ENCODE results near the gene BTG4.

BTG4 gene

GRCh38 chr11:111452817-111453552 is 59.2 kb downstream of the BTG4 start:
- no peak for DNase-seq

DNA sequence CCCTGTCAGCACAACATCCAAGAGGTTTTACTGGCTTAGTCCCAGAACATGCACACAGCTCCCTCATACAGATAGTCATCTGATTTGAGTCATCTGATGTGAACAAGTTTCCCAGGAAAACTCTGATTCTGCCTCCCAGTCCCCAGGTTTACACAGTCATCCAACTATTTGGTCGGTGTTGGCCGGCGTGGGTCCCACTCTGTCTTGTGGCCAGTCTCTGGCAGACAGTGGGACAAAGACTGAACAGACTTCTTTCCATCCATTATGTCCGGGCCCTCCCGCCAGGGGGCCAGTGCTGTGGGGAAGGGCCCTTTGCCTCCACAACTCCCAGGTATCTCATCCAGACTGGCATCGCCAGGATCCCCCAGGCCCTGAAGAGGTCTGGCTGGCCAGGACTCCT is 60.0 kb downstream of the BTG4 start:
- DNase-seq = no peak

- no peak for DNase-seq
These were observed 61.5 kb downstream of the BTG4 start for GRCh38 chr11:111450480-111451320.

DNA sequence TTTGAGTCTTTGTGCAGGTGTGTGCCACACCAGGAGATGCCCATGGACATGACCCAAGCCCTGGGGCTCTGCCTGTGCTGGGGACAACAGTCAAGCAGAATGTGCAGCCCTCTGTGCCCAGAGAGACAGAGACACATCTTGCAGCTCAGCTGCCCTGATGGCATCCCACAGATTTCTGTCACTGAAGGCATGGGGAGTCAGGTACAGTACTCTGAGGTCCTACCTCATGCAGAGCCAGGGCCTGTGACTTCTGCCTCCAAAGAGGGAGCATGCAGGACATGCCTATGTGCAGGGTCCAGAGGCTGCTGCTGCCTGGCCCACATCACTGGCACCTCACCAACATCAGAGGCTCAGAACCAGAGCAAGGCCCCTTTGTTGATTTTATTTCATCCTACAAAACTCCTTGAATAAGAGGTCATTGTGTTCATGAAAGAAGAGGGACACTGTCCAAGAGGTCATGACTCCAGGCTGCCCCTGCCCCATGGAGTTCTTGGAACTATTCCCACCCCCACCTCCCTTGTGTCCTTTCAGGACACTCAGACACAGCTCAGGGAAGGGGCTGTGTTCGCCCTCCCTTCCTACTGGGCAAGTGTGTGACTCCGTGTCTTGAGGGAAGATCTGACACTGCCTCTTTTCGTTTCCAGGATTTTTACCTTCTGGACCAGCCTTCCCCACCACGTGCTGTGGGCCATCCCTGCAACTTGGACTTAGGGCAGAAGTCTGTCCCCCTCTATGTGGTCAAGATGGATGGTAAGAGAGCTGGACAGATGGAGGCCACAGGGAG is 62.3 kb downstream of the BTG4 start:
- DNase-seq = no peak

GRCh38 chr11:111448831-111449557 is 63.2 kb downstream of the BTG4 start:
- DNase-seq = no peak

GRCh38 chr11:111448414-111448813 is 63.8 kb downstream of the BTG4 start:
- no peak for DNase-seq

DNA sequence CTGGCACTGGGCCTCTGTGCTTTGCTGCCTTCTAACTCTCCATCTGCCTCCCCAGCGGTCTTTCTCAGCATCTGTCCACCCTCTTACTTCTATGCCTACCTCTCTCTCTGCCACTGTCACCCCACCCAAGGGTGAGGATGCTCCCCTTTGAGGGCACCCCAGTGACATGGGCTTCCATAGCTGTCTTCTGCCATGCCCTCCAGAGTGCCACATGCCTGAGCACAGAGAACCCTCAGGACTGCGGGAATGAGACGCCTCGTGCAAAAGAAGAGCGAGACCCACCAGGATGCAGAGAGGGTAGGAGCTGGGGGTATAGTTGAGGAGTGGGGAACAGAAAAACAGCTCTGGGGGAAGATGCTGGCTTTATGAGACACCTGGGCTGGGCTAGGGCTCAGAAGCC is 64.3 kb downstream of the BTG4 start:
- no peak for DNase-seq

DNA sequence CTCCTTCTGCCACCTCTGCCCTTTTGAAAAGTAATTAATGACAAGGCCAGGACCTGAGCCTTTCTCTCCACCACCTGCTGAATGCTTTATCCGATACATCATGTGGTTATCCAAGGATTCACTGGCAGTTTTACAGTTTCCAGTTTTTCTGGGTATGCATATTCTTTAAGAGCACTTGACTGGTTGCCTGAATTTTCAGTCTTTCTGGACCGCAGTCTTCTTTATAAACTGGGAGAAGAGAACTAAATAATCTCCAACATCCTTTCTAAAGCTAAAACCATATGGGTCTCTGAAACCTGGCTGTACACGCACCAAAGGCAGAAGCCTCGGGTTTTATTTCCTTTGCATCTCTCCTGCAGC is 65.1 kb downstream of the BTG4 start:
- DNase-seq = no peak

GRCh38 chr11:111446404-111447111 is 65.6 kb downstream of the BTG4 start:
- peak; percentile 94 for DNase-seq

DNA sequence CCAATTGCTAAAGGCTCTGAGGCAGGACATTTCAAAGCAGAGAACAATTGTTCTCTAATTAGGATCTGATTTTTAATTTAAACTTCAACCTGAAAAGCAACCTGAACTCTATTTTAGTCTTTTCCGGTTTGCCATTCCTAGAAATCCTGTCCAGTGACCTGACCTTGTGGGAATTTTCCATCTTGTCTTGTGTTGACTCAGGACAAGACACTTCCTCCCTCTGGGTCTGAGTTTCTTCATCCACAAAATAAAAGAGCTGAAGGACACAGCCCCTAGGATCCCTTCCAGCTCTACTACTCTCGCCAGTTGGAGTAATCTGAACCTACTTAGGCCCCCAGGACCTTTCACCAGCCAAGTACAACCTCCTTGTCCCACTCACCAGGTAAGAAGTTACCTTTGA is 66.6 kb downstream of the BTG4 start:
- no peak for DNase-seq
